SK-N-MC (cell line): ENCODE data around the gene CAMK1D.

Source experiments
- EZH2 ChIP-seq: fragments of 200-600 bp; sonication (generic); IDR thresholded peaks from one replicate; pipeline ENCODE4 v1.6.1; 2017; ENCODE audit warnings: antibody characterized with exemption
- POLR2AphosphoS5 ChIP-seq: IDR thresholded peaks from 2 replicates; pipeline ENCODE4 v1.6.1; 2012; ENCODE audit warnings: mild to moderate bottlenecking, low read depth, low read length, borderline replicate concordance

DNA sequence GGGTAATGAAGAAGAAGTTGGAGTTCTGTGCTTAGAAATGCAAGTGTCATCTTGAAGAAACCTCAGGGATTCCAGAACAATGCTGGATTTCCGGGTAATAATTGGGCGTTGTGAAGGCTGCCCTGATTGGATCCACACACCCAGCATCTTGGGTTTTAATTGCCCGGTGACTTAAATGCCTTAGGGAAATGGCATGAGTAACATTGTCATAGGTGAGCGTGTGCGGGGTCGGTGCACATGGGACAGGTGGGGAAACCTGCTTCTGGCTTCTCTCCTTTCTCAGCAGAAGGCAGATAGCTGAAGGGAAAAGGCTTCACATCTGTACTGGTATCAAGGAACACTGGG, 15.2 kb upstream of the CAMK1D start:
- TF ChIP-seq EZH2 = no peak
- no peak for TF ChIP-seq POLR2AphosphoS5
